ENCODE measurements around the gene RASSF6. TPM values are rescaled to one million over a fixed set of nuclear protein-coding genes. Genes with fewer than 3 reads are reported as not detected.
A peak's percentile ranks its signal among the peaks of the same experiment; 100 is the strongest.
"Not testable (repeated sequence)": the region's sequence is repeated elsewhere in the genome, so short reads cannot be mapped to it uniquely, and the experiment has no call there.

RASSF6 gene
- total RNA-seq: 0.24 TPM in 1 of 2 replicates, not detected in the other

DNA sequence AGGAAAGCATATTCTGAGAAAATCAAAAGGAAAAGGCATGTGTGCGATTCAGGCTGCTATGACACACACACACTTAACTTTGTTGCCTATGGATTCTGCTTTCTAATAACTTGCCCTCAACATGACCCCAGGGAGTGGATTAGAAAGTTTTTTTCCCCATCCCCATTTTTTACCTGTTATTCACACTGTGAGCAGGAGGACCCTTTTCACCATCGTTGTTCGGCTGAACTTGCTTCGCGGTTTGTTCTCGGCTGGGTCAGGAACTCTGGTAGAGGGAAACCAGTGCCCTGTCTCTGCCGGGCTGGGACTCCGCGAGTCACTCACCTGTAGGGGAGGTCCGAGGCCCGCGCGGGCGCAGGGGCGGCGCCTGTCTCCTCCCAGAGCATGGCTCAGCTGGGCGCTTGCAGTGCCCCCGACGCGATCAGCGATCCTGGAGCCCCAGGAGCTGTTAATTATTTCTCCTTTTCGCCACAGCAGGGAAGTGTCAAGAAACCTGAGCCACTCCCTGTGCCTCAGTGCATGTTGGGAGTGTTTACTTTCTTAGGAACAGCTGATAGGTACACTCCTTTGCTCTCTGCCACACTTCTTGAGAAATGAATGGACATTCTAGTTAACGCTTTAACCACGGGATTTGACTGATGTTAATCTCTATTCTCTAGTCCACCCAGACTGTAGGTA, at the start of gene RASSF6:
Gene RASSF6, minus strand, starts transcription at position 322 of the 678 bp plus-strand sequence. CDS start 8,641 bp downstream, outside the sequence.
- DNase-seq (ENCODE audit: extremely low read depth, low read depth, low spot score): no peak

DNA sequence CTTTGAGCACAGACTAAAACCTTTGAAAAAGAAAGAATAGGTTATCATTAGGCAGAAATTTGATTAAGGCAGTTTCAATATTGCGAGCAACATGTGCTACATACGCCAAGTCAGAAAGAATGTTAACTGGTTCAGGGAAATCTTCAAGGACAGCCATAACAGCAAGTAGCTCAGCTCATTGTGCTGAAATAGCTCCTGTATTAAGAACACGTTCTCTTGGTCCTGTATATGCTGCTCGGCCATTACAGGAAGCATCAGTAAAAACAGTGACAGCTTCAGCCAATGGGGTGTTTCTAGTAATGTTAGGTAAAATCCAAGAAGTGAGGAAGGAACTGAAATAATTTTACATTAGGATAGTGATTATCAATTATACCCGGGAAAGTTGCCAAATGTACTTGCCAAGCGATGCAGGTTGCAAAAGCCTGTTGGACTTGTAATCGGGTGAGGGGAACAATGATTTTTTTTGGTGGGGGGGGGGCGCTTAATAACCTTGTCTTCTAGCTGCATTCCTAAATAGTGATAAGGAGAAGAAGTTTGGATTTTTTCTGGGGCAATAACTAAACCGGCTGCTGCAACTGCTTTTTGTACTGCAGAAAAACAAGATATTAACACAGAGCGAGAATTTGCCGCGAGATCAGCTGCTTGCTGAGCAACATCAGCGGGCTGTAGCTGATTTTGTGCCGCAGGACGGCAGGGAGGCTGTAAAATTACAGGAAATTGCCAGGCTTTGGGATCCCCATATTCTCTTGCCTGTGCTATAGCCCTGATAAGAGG, 49.4 kb upstream of the RASSF6 start:
- DNase-seq (ENCODE audit: extremely low read depth, low read depth, low spot score): no peak

GRCh38 chr4:73668782-73669201, 48.6 kb upstream of the RASSF6 start:
- DNase-seq (ENCODE audit: extremely low read depth, low read depth, low spot score): no peak

GRCh38 chr4:73665924-73666323, 45.7 kb upstream of the RASSF6 start:
- DNase-seq (ENCODE audit: extremely low read depth, low read depth, low spot score): not testable (repeated sequence)

DNA sequence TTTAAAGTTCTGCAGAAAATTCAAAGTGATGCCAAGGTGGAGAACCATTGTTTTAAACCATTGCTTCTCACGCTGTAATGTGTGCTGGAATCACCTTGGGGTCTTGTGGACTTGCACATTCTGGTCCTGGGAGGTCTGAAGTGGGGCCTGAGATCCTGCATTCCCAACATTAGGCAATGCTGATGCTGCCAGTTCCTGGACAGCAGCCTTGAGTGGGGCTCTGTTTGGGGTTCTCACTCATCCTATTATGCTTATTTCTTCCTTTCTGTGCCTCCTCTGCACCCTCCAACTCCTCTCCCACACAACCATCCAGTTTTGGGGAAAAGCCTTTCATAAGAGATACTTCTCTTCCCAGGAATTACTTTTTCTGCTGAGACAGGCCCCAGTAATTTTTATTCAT, 44.2 kb upstream of the RASSF6 start:
- no peak for DNase-seq (ENCODE audit: extremely low read depth, low read depth, low spot score)

GRCh38 chr4:73663576-73663975, 43.3 kb upstream of the RASSF6 start:
- DNase-seq (ENCODE audit: extremely low read depth, low read depth, low spot score): no peak

- DNase-seq (ENCODE audit: extremely low read depth, low read depth, low spot score): no peak
Measured at GRCh38 chr4:73662709-73663546, 42.7 kb upstream of the RASSF6 start.

GRCh38 chr4:73661646-73662119, 41.4 kb upstream of the RASSF6 start:
- peak; percentile 97 for DNase-seq (ENCODE audit: extremely low read depth, low read depth, low spot score)

GRCh38 chr4:73660808-73661207, 40.6 kb upstream of the RASSF6 start:
- no peak for DNase-seq (ENCODE audit: extremely low read depth, low read depth, low spot score)

DNA sequence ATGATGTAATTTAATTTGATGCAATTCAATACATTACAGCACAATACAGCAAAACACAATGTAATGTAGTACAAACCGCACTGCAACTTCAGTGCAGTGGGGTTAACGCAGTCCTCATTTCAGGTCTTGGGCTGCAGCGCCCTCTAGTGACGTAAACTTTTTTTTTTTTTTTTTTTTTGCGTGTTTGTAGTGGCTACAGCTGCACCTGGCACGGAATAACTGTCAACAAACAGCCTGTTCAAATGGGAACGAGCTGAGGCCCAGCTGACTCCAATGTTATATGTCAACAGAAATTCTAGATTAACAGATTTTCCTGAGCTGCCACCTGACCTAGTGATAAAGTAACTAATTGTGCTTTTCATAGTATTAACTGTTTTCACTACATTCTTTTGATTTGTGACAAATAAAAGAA, 33.5 kb upstream of the RASSF6 start:
- DNase-seq (ENCODE audit: extremely low read depth, low read depth, low spot score): no peak

- no peak for DNase-seq (ENCODE audit: extremely low read depth, low read depth, low spot score)
Measured at GRCh38 chr4:73650250-73650649, 30.0 kb upstream of the RASSF6 start.

DNA sequence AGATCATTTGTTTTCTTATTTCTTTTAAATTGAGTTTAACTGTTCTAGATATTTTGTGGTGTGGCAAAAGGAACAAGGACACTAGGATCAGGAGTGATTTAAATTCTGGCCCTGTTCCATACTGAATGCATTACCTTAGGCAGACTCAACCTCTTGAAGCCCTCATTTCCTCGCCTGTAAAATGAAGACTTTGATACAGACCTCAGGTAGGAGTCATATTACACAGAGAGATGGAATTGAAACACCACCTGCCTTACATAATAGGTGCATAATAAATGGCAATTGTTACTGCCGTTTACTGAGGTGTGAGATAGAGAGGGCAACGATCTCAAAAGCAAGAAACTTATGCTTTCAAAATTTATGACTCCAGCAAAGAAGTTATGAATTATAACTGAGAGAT, 28.2 kb upstream of the RASSF6 start:
- no peak for DNase-seq (ENCODE audit: extremely low read depth, low read depth, low spot score)

- DNase-seq (ENCODE audit: extremely low read depth, low read depth, low spot score): no peak
Measured at GRCh38 chr4:73646117-73646516, 25.9 kb upstream of the RASSF6 start.

DNA sequence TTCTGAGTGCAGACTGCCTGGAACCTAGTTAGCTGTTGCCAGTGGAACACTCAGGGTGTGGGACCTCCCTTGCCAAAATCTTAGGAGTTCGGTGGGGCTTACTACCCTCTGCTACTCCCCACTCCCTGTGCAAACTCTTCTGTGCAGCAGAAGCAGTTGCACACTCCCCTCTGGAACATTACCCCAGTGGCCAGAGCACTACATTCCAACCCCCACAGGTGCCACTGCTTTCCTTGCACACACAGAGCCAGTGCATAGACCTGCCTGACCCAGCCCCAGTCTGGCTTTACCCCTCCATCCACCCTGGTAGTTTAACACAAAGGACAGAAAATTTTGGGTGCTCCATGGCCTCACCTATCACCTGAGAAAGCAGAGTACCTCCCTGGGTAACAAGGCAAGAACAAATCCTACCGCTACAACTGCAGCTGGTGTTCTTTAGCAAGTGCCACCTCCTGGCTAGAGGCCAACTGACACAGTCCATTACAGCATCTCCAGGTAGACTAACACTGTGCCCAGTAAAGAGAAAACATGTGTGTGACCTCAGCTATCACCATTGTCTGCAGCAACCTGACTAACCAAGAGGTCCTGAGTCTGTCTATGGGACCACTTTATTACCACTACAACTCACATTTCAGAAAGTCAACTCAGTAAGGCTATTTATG, 11.5 kb upstream of the RASSF6 start:
- DNase-seq (ENCODE audit: extremely low read depth, low read depth, low spot score): no peak

DNA sequence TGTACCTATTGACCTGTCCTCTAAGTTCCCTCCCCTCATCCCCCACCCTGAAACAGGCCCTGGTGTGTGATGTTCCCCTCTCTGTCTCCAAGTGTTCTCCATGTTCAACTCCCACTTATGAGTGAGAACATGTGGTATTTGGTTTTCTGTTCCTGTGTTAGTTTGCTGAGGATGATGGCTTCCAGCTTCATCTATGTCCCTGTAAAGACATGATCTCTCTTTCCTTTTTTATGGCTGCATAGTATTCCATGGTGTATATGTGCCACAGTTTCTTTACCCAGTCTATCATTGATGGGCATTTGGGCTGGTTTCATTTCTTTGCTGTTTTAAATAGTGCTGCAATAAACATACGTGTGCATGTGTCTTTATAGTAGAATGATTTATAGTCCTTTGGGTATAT, 8.6 kb upstream of the RASSF6 start:
- not testable (repeated sequence) for DNase-seq (ENCODE audit: extremely low read depth, low read depth, low spot score)

GRCh38 chr4:73621357-73621756, 1.1 kb upstream of the RASSF6 start:
- DNase-seq (ENCODE audit: extremely low read depth, low read depth, low spot score): no peak

GRCh38 chr4:73619346-73619745, 890 bp downstream of the RASSF6 start:
- no peak for DNase-seq (ENCODE audit: extremely low read depth, low read depth, low spot score)

DNA sequence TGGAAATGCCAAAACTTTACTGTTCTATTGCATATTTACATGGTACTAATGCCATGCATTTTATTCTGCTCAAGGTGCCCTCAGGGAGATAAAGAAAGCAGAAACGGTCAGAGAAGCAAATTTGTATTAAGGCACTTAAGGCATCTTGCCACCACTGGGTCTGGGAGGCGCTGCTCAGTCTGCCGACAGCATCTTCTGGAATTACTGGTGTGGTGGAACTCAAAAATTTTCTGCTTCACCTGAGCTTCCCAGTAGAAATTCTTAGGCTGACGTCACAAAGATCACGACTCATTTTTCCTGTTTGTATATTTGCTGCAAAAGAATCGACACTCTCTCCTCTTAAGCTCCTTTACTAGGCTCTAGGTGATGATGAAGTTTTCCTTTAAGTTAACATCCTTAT, 3.0 kb downstream of the RASSF6 start:
- DNase-seq (ENCODE audit: extremely low read depth, low read depth, low spot score): no peak

DNA sequence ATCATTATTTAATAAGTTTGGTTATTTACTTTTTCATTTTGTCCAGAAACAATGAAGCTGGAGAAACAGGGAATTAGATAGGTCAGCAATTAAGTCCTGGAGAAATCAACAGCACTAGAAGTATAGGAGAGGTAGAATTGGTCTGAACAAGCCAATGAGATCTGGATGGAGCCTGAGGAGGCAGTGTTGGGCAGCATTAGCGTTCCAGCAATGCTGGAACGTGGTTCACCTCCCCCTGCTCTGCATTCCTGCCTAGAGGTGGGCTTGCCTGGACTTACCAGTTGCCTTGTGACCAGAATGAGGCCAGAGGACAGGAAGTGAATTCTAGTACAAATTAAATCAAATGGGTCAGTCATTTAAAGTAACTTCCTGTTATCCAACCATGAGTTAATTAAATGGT, 4.6 kb downstream of the RASSF6 start:
- no peak for DNase-seq (ENCODE audit: extremely low read depth, low read depth, low spot score)

- DNase-seq (ENCODE audit: extremely low read depth, low read depth, low spot score): no peak
Measured at GRCh38 chr4:73614311-73614867, 5.8 kb downstream of the RASSF6 start.
